ENCODE data around the gene B3GNT5.

- TF ChIP-seq CTCF (IDR thresholded peaks at IDR 0.05): no peak
- TF ChIP-seq ZFX (IDR thresholded peaks at IDR 0.05; ENCODE audit: borderline replicate concordance): no peak
These were observed 6.0 kb downstream of the B3GNT5 start for GRCh38 chr3:183259087-183259486.

Measured in 22Rv1 (cell line).